Measurements from ENCODE around the gene SLC35B2. TPM values are rescaled to one million over a fixed set of nuclear protein-coding genes. Genes with fewer than 3 reads are reported as not detected.

SLC35B2 gene
- polyA plus RNA-seq, 1 experiment = 83.5 TPM

DNA sequence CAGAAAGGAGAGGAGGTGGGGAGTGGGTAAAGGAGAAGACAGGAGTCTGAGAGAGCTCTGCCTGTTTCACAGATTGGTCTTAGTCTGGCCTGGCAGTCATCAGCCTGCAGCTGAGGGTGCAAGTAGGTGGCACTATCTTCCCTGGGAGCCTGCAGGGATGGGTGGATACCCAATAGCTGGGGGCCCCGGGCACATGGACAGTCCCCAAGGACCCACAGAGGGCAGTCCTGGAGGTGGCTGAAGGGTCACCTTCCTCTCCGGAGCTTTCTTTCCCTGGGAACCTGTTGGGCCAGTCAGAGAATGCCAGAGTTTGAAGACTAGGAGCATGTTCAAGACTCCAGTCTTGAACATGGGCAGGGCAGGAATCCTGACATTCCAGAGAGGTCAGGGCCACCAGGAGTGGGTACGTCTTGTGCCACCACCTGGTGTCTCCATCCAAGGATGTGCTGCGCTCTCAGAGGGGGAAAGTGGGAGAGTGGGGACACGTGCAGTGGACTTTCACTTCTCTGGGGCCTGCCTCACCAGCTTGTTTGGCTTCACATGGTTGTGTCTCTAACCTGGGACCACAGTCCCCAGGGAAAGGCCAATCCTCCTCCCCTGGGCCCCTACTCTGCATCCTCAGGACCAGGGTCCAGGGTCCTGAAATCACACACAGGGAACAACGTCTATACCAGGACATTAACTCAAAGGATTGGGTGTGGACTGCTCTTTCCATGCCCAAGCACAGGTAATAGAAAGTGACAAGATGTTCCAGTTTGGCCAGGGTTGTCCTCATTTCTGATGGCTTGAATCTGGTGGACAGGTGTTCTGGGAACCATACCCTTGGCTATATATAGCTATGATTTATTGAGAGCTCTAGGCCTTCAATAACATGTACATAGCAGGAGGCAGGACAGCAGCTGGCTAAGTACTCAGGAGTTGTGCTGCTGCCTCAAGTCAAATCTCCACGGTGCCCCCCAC is 37.8 kb upstream of the SLC35B2 start:
- CTCF ChIA-PET = interaction anchor here (0.6 to 1.9 kb wide), 8 partner anchors 8 to 1487 kb away, joined by 3 to 12 read pairs (median 3); partner anchors contain the start of genes AARS2 and SLC35B2
- TF ChIP-seq, protein P1, sequence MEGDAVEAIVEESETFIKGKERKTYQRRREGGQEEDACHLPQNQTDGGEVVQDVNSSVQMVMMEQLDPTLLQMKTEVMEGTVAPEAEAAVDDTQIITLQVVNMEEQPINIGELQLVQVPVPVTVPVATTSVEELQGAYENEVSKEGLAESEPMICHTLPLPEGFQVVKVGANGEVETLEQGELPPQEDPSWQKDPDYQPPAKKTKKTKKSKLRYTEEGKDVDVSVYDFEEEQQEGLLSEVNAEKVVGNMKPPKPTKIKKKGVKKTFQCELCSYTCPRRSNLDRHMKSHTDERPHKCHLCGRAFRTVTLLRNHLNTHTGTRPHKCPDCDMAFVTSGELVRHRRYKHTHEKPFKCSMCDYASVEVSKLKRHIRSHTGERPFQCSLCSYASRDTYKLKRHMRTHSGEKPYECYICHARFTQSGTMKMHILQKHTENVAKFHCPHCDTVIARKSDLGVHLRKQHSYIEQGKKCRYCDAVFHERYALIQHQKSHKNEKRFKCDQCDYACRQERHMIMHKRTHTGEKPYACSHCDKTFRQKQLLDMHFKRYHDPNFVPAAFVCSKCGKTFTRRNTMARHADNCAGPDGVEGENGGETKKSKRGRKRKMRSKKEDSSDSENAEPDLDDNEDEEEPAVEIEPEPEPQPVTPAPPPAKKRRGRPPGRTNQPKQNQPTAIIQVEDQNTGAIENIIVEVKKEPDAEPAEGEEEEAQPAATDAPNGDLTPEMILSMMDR (IDR thresholded peaks at IDR 0.05; ENCODE audit: low read depth, low read length) = no peak
- DNase-seq (ENCODE audit: low read depth, low spot score) = no peak
- Histone ChIP-seq H3K27ac (ENCODE audit: low read depth, low read length) (no peak overlapping the region), H3K4me3 (ENCODE audit: low read depth, low read length) (no peak overlapping the region), H3K27me3 (ENCODE audit: control insufficient read depth, insufficient read depth, low read length) (peaks cover 62% of the 10 kb centered on the region), H3K9me3 (ENCODE audit: control insufficient read depth, insufficient read depth, low read length) (no peaks in the 10 kb centered on the region; the same call in 1 of the 2 replicates)
- POLR2A ChIA-PET = interaction anchor here (0.6 to 1.6 kb wide), 4 partner anchors 10 to 669 kb away, joined by 3 to 8 read pairs (median 4); no protein-coding TSS in a partner anchor

DNA sequence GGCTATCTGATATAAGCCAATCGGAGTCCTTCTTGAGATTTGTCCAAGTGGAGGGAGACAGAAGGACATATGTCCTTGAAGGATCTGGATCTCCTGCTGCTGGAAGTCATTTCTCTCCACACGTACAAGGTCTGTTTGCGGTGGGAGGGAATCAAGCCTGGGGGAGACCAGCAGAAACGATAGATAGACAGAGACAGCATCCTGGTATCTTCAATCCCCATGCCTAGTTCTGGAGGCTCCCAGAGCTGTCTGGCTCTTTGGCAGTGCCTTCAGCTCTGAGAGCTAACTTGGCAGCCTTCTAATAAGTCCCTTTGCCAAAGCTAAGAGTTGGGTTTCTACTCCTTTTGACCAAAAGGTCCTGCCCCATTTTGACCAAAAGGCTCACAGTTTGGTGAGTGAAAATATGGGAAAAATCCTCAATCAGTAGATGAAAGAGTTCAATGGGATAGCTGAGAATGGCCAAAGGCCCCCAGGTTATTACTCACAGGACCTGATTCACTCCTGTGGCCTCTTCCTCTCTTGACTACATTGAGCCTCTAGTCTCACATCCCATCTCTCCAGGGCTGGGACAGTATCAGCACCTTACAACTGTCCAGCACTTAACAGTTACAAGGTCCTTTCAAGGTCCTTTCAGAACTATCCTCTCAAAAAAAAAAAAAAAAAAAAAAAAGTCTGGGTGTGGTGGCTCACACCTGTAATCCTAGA is 35.5 kb upstream of the SLC35B2 start:
- no peak overlapping the region for H3K4me3 ChIP-seq (ENCODE audit: low read depth, low read length)
- ChIA-PET POLR2A (no interaction called here), CTCF (interaction anchor here (1.0 to 2.4 kb wide), 2 partner anchors 20 to 46 kb away, joined by 4 to 8 read pairs; partner anchors contain the start of gene AARS2)
- peaks cover 69% of the 10 kb centered on the region for H3K27me3 ChIP-seq (ENCODE audit: control insufficient read depth, insufficient read depth, low read length)
- no peak for DNase-seq (ENCODE audit: low read depth, low spot score)
- TF ChIP-seq, protein P1 (IDR thresholded peaks at IDR 0.05; ENCODE audit: low read depth, low read length) = no peak
- no peaks in the 10 kb centered on the region; the same call in 1 of the 2 replicates for H3K9me3 ChIP-seq (ENCODE audit: control insufficient read depth, insufficient read depth, low read length)
- H3K27ac ChIP-seq (ENCODE audit: low read depth, low read length) = no peak overlapping the region

DNA sequence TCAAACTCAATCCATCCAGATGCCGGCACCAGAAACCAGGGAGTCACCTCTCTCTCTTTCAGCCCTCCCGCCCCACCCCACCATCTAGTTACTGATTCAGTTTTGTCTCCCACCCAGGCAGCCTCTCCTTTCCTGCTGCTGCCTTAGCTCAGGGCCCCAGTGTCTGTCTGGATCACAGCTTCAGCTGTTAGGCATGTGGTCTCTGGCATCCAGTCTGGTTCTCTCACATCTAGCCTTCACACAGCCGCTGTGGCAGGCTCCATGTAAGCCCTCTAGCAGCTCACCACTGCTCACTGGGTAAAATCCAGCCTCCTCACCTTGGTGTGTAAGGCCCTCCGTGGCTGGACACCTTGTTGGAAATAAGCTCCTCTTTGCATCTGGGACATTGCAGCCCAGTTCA is 34.5 kb upstream of the SLC35B2 start:
- peaks cover 65% of the 10 kb centered on the region for H3K27me3 ChIP-seq (ENCODE audit: control insufficient read depth, insufficient read depth, low read length)
- ChIA-PET POLR2A (no interaction called here), CTCF (interaction anchor here (1.0 to 2.4 kb wide), 2 partner anchors 21 to 47 kb away, joined by 4 to 8 read pairs; partner anchors contain the start of gene AARS2)
- no peak for DNase-seq (ENCODE audit: low read depth, low spot score)
- no peaks in the 10 kb centered on the region for H3K9me3 ChIP-seq (ENCODE audit: control insufficient read depth, insufficient read depth, low read length)
- H3K4me3 ChIP-seq (ENCODE audit: low read depth, low read length) = no peak overlapping the region
- TF ChIP-seq, protein P1 (IDR thresholded peaks at IDR 0.05; ENCODE audit: low read depth, low read length) = no peak
- H3K27ac ChIP-seq (ENCODE audit: low read depth, low read length) = no peak overlapping the region

DNA sequence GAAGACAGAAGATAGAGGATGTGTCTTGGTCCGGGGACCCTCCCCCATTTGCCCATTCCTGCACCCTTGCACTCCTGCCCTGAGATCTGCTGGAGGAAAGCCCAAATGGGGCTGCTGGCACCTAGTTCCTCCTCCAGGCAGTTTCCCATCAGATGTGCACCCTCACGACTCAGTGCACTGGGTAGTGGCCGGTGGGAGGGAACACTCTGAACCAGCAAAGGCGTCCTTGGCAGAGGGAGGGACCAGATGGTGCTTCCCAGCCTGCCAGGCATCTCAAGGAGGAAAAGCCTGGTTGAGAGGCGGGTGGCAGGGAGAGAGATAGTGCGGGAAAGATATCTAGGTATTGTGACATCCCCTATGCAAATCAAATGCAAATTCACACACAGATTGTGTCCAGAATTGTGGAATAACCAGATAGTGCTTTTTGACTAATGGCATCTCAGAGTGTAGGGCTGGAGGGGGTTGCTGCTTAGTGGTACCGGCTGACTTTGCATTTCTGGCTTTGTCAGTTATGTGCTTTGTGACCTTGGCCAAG is 32.5 kb upstream of the SLC35B2 start:
- CTCF ChIA-PET = no interaction called here
- POLR2A ChIA-PET = no interaction called here
- peaks cover 49% of the 10 kb centered on the region for H3K27me3 ChIP-seq (ENCODE audit: control insufficient read depth, insufficient read depth, low read length)
- no peak for DNase-seq (ENCODE audit: low read depth, low spot score)
- TF ChIP-seq, protein P1 (IDR thresholded peaks at IDR 0.05; ENCODE audit: low read depth, low read length) = no peak
- no peak overlapping the region for H3K4me3 ChIP-seq (ENCODE audit: low read depth, low read length)
- no peak overlapping the region for H3K27ac ChIP-seq (ENCODE audit: low read depth, low read length)
- H3K9me3 ChIP-seq (ENCODE audit: control insufficient read depth, insufficient read depth, low read length) = no peaks in the 10 kb centered on the region; the same call in 1 of the 2 replicates

Measured in AG04450 (cell line).